Activated CD4-positive, alpha-beta T cell treated with anti-CD3 and anti-CD28 coated beads for 24 hours (primary cell): ENCODE measurements around the gene PRDM10.

ENCODE experiments used
- DNase-seq, 2 donors: peaks; one replicate each; pipeline ENCODE4 v3.0.0-alpha.2; 2020; ENCODE audit warnings: low read depth in 2 of 2

PRDM10 gene

DNA sequence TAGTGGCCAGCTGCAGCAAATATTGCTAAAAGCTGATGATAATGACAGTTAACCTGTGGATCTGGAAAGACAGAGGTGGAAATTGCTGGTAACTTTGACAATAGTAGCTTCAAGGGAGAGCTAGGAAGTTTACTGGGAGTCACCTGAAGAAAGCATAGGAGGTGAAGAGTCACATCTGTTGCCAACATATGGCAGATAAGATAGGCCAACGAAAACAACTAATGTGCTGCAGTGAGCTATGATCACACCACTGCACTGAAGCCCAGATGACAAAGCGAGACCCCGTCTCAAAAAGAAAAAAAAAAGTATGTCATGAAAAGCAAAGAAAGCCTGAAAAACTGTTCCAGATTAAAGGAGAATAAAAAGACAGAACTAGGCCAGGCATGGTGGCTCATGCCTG, 4.3 kb upstream of the PRDM10 start:
- no peak for DNase-seq

DNA sequence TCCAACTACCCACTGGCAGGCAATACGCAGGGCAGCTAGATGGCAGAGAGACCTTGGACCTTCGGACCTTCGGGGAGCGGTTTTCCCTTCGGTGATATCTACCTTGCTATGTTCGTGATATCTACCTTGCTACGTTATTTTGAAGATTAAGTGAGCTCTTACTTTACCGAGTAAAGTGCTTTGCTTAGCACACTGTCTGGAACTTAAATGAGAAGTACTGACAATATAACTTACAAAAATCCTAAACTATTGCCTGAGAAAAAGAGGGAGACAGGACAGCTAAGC, 1.0 kb upstream of the PRDM10 start:
- no peak for DNase-seq

DNA sequence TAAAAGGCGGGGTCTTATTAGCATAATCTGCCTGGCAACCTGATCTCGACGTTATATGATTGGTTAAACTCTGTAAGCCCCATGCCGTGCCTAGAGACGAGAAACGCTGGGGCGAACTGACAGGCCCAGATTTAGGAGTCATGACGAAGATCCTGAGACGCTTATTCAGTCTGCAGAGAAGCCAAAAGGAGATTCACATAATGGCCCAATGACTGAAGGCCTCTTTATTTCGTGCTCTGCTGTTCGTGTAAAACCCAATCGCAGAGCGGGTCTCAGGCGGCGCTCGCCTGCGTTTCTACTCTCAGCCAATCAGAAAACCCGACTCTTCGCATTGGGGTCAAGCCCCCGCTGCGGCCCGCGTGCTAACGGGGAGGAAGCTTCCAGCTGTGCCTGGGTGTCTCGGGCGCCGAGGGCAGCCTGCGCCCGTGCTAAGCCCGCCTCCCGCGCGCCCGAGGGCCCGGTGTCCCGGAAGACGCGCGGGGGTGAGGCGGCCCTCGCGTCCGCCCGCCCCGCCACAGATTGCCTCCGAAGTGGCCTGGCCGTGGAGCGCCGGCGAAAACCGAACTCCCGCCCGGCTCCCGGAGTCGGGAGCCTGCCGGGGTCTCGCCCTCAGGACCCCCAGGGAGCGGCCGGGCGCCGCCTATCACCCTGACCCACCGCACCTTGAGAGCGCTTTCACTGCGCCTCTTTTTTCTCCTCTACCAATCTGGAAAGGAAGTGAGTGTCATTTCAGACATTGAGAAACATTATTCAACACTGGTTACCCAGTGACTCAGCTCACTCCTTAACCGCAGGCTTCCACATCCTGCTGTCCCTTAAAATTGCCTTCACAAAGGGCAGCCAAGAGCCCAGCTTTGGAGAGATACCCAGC, 446 bp upstream of the PRDM10 start:
- DNase-seq = peak; percentile 71 to 84

DNA sequence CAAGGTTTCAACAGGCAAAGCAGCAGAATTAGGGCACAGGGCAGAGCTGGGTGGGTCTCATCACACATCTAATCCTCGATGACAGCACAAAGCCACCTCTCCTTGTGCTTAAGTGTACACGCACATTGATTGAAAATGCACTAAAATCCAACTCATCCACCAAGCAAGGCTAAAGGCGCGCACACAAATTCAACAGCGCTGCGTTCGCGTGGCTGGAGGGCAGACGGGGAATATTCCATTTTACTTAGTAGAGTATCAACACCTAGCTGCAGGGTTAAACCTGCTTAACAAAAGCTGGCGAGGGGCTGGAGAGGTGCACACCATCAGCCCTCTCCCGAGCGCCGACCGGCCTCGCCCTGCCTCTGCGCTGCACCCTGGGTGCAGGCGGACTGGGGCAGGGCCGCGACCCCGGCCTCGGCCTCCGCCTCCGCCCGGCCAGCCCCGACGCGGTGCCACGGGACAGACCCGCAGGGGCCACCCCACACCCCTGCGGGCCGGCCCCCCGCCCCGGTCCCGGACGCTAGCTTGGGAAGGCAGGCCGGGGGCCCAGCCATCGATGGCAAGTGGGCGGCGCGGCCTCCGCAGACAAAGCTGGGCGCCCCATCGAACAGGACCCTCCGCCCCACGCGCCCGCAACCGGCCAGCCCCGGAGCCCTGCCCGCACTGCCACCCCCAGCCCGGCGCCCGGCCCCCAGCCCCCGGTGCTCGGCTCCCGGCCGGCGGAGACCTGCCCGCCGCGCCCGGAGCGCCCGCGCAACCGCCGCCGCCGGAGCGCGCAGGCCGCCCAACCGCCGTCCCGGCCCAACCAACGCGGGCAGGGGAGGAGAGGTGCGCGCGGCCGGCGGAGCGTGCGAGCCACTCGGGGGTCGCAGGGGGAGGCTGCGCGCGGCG, 929 bp downstream of the PRDM10 start:
- DNase-seq = peak; percentile 2 to 15

DNA sequence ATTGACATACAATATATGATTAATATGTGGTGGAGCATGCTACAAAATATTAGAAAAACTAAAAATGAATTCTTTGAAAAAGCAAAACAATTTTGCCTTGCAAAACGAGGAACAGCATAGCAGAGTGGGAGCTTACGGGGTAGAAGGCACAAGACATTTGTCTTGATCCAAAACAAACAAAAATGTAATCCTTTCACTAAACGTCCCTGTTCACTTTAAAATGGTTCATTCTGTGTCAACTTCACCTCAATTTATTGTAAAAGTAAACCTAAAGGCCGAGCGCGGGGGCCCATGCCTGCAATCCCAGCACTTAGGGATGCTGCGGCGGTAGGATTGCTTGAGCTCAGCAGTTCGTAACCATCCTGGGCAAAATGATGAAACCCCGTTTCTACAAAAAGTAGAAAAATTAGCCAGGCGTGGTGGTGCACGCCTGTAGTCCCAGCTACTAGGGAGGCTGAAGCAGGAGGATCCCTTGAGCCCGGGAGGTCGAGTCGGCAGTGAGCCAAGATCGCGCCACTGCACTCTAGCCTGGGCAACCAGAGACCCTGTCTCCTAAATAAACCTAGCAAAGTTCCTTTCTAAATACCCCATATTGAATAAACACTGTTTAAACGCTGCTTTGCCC, 2.0 kb downstream of the PRDM10 start:
- no peak for DNase-seq

DNA sequence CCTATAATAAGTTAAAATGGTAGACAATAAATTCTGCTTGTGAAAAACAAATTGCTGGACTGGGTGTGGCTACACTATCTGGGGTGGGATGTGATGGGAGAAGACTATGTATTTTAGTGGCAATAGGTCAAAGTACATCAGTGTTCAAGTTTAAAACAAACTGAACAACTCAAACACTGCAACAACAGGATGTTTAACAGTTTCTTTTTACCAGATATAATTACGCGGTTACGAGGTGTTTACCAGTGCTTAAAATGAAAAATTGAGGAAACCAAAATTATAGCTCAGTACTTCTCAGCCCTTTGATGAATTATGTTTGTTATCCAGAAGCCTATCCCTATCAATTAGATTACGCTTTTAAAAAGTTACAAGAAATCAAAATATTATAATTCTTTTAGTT, 3.2 kb downstream of the PRDM10 start:
- no peak for DNase-seq

DNA sequence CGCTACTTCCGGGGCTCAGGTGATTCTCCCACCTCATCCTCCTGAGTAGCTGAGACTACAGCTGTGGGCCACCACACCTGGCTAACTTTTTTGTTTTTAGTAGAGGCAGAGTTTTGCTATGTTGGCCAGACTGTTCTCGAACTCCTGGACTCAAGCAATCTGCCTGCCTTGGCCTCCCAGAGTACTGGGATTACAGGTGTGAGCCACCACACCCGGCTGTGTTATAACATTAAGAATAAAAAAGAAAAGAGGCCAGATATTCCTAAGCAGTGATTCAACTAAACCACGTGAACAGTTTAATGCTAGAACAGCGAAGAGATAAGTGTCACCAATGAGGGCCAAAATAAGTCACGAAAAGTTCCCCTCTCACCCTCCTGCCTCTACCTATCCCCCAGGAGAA, 3.7 kb downstream of the PRDM10 start:
- no peak for DNase-seq

DNA sequence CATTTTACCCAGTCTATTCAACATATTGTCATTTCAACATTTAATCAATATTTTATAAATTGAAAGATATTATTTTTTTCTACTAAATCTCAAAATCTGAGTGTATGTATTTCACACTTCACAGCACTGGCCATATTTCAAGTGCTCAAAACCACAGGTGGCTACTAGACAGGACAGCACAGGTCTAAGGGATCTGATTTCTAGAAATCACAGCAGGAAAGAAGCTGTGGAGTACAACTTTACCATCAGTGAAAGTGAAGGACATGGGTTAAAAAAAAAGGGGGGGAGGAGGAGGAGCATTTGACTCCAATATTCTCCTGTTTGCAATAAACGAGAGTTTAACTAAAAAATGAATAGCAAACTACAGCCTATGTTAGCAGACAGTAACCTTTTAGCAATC, 4.5 kb downstream of the PRDM10 start:
- DNase-seq = no peak

DNA sequence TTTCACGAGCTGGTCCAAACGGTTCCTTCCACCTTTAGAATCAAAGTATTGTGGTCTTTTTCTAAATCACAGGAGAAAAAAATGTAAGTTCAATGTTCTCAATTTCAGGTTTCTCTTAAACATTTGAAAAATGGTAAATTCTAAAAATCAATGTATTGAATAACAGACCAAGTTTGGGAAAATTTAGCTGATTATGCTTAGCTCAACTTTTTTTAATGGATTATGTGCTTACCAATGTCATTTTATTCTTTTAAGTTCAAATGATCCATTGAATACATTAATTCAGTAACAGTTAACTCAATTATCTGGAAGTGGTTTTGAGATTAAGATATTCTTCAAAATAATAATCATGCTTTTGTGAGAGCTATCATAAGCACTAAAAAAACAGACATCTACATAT, 5.1 kb downstream of the PRDM10 start:
- DNase-seq = no peak

DNA sequence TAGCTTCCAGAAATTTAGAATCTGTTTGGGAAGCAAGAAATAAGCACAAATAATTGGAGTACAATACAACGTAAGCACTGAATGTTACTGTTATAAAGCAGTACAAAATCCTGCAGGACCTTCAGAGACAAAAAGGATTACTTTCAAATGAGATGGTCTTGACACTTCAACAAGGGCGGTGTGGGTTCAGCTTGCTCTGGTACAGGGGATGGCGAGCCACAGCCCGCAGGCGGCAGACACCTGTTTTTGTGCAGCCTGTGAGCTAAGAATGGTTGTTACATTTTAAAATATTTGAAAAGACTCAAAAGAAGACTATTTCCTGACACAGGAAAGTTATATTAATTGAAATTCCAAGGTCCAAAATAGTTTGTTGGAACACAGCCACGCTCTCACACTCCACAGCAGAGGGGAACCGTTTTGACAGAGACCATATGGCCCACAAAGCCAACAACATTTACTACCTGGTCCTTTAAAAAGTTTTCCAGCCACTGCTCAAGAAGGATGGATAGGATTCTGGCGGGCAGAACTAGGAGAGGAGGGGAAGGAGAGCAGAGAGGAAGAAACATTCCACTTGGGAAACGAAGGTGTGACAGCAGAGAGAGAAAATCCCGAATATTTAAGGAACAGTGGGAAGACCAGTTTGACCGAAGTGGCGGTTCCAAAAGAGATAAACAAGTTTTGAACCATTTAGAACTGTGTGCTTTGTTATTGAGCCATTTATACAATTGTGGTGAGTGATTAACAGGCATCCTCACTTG, 6.3 kb downstream of the PRDM10 start:
- no peak for DNase-seq

DNA sequence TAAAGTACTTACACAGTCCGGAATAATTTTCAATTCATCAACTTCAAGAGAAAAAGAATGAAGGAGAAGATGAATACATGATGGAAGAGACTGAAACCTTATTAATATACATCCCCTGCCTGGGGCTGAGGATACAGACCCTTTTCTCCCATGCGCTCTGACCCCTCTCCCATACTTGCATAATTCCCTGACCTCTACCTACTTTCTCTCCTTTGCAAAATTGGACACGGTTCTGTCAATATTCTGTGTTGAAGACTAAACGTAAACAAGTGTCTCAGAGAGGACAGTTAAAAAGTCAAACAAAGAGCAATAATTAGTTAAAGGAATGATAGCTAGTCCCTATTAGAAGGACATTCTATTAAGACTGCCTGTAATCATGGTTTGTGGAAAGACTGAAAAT, 7.5 kb downstream of the PRDM10 start:
- DNase-seq = no peak

DNA sequence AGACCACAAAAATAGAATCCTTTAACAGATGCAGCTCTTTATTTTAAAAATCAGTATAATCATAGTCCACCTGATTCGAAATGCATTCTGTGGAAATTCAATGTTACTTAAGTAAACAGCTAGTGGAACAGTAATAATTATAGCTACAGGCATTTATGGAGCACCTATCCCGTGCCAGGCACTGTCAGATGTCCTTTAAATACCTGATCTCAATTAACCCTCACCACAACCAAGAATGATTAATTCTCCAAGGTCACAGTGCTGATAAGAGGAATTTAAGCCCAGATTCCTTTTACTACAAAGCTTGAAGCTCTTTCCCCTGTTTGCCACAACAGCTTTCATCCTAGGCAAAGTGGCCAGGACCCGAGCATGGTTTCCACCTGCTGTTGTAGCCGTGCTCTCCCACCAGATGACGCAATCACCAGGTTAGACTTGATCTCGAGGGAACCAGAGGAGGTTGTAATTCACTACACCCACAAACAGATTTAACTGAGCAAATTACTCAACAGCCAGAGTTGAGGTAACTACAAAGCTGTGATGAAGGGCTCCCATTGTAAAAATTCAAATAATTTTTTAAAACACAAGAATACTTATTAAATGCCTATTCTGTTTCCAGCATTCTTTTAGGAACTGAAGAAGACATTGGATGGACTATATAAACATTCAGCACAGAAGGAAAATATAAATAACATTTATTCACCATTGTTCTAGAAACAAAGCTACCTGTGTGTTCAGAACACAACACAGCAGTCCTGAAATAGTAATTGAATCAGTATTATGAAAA, 10.3 kb downstream of the PRDM10 start:
- DNase-seq = peak; percentile 11

DNA sequence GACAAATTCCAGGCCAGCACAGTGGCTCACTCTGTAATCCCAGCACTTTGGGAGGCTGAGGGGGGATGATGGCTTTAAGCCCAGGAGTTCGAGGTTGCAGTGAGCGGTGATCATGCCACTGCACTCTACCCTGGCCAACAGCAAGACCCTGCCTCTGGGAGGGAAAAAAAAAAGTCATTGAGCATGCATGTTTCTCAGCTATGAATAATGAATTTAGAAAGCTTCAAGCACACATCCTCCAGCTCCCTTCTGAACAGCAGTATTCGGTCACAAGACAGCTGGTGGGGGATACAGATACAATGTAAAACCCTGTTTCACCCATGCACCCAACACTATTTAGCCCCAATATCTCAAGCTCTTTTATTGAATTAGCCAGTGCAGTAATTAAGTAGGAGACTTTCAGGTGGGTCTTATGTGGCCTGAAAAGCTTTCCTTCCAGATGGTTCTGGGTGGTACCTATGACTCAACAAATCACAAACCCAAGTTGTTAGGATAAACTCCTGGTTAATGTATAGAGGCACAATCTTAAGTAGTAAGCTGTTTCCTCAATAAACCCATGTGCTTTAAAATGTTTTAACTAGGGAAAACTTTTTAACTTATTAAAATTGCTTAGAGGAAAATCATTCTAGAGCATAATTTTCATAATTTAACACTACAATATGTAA, 13.4 kb downstream of the PRDM10 start:
- DNase-seq = no peak

DNA sequence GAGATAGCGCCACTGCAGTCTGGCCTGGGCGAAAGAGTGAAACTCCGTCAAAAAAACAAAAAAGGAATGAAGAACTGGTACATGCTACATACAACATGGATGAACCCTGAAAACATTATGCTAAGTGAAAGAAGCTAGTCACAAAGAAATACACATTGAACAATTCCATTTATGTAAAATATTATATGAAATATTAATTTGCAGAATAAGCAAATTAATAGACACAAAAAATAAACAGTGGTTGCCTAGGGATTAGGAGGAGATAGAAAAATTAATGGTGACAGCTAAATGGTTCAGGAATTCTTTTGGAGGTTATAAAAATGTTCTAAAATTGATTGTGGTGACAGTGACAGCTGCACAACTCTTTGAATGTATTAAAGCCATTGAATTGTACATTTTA, 14.7 kb downstream of the PRDM10 start:
- no peak for DNase-seq

DNA sequence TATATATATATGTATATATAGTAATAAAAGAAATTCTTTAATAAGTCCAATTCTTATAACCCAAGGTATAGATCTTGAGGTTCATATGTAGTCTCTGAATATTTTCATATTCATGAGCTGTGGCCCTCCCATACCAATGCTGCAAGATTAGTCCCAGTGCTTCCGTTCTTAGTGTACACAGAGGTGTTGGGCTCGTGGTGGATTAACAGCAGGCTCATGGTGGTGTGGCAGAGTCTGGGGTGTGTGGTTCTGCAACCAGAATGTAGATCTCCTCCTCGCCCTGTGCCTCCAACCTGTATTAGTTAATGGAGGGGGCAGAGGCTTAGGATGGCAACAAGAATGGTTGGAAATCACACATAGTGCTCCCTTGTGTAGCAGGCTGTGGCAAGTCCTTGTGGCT, 16.8 kb downstream of the PRDM10 start:
- DNase-seq = no peak

DNA sequence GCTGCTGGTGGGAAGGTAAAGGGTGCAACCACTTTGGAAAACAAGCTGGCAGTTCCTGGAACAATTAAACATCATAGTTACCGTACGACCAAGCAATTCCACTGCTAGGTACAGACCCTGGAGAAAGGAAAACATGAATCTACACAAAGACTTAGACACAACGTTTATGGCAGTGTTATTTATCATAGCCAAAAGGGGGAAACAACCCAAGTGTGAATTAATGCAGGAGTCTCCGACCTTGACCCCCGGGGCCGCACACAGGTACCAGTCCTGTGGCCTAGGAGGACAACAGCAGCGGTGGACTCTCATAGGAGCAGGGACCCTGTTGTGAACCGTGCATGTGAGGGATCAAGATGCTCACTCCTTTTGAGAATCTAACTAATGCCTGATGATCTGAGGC, 22.5 kb downstream of the PRDM10 start:
- no peak for DNase-seq

DNA sequence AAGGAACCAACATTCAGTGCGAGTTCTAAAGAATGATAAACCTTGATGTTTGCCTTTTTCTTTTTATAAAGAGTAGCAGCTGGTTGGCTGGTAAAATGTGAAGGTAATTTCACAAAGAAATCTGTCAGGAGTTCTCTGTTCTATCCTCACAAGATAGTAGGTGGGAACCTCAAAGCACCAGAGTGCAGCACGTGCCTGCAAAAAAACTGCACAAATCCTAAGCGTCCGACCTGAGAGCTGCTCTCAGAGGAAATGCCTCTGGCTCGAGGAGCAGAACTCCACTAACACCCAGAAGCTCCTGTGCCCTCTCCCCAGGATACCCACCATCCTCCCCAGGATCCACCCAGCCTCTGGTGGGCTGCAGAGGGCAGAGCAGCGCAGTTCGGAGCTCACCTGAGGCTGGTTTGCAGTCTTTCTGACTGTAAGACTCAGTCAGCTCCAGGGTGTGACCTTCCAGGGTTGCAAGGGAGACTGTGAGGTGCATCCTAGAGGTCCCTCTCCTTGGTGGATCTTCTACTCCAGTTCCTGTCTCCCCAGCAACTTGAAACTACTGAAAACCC, 23.5 kb downstream of the PRDM10 start:
- no peak for DNase-seq

DNA sequence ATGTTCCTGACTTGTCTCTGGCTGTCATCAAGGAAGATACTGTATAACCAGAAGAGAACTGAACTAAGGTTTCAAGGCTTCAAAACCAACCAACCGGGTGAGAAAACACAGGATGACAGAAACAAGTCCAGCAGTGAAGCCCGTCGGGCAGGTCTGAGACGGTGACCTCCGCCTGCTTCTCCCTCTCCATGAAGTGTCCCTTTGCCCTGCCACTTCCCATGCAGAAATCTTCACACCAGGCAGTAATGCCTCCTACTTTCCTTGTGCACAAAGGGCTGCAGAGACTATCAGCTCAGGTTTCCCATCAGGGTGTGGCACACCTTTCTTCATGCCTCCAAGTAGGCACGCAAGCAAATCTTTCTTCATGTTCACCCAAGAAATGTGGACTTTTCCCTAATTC, 24.2 kb downstream of the PRDM10 start:
- no peak for DNase-seq

DNA sequence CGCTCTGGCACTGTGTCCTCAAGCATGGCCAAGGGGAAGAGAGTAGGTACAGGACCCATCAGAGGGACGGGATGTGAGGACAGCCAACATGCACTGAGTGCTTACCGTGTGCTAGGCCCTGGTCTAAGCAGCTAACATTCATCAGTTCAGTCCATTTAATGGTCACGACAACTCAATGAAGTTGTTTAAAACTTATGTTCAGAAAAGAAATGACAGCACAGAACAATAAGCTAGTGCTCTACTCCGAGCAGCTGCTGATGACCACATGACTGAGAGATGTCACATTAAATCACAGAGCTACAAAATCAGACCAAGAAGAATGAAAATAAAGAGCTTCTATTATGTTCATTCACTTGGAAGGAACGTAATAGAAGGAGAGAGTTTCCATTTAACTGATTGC, 26.3 kb downstream of the PRDM10 start:
- DNase-seq = no peak

DNA sequence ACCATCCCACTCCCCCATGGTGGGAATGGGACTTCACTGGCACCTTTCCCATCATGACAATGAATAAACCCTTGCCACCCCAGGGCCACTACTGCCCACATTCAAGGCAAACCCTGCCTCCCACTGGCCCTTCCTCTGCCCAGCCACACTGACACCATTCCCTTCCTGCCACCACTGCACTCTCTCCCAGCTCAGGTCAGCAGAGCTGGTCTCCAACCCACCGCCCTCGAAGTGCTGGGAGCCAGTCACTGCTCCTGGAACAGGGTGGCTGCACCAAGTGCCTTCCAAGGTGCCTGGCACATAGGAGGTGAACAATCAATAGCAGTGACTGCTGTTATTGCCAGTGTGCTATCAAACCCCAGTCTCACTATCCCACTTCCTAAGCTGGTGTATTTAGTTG, 27.1 kb downstream of the PRDM10 start:
- DNase-seq = no peak
